Stimulated activated CD4-positive, alpha-beta T cell treated with anti-CD3 and anti-CD28 coated beads, Interleukin-2, amount 100 ng/mL, for 48 hours (primary cell): ENCODE results near the gene KRTAP16-1.

ENCODE experiments used
- DNase-seq, 2 donors: peaks; one replicate each; pipeline ENCODE4 v3.0.0-alpha.2; 2020

Gene KRTAP16-1

DNA sequence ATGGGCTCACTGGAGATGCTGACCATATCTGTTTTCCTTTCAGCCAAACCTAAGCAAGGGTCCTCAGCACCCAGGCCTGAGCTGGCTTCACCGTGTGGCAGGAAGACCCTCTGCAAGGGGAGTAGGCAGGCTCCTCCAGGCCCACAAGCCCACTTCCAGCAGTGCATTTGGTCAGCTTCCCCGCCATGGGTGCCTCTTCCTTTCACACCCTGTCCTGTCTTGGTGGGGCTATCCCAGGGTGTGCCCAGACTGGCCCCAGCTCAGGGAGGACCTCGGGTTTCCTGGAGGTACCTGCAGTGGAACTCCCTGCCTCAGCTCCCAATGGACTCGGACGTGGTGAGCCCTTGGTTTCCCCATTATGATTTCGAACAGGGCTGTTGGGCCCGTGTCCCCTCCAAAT is 19.1 kb upstream of the KRTAP16-1 start:
- DNase-seq, result no peak

DNA sequence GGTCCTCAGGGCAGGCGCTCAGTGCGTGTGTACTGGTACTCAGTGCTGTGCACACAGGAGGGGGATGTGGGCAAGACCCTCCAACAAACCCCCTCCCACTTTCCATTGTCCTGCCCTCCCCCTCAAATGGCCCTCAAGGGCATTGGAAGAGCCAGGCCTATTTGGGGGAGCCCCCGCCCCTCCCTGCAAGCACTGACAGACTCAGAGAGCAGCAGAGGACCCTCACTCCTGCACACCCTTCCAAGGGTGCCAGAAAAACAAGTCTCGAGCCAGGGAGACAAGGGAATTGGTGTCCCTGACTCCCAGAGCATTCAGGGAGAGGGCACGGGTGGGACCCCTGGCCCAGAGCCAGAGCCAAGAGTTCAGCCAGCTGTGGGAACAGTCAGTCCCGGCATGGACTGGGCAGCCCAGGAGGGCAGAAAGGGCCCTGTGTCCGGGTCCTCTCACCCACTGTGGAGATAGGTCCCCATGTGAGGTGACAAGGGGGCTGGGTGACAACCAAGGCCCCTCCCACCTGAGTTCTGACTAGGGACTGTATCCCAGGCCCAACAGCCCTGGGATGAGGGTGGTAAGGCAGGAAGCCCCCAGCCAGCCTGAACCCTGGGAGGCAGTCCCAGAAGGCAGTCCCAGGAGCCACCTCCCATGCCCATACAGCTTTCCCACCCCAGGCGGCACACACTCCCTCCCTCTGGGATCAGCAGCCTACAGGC is 18.5 kb upstream of the KRTAP16-1 start:
- no peak for DNase-seq

DNA sequence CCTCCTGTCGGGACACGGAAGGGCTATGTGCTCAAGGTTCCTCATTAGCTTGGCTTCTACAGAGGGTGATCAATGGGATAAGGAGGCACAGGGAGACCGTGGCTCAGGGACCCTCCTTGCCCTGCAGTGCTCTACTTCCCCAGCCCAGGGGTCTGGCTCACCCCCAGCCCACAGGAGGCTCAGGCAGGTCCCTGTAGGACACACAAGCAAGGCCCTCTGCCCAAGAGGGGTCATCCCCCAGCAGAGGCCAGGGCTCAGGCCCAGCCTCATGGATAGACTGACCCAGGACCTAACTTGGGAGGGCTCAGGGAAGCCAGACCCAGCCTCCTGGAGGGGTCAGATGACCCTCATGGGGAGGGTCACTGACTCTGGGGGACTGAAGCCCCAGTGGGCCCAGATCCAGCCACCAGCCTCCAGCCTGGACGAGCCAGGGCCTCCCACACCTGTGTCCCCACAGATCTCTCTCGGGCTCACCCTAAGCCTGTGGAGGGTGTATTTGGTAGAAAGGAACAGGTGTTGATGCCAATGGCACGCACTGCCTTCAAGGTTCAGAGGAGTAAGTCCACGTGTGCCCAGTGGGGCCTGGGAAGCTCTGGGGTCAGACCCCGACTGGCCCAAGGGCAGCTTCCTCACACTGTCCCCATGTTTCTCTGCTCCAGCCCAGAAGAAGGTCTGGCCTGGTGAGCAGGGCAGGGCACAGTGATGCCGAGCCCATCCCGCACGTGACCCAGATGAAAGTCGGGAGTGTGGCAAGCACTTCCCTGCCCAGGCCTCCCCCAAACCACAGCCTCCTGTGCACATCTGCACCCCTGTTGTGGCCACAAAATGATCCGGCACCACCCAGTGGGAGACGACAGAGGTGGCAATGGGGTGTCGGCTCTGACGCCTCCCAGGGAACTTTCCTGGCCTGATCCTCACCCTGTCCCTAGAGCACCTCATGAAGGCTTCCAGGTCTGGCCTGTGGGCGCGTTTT is 17.4 kb upstream of the KRTAP16-1 start:
- DNase-seq, result no peak

DNA sequence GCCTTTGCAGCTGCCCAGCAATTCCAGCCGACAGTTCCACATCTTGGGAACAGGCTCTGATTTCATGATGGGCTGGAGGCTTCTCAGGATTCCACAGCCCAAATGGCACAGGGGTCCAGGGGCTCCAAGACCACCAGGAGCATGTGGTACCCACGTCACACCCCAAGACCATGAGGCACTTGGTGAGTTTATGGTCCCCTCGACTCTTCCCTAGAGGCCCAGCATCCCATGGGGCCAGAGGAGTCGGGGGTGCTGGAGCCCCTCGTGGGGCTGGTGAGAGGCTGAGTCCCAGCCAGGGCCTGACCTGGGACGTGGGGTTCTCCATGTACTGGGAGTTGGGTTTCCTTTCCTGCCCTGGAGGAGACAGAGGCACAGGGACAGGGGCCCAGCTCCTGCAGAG is 16.5 kb upstream of the KRTAP16-1 start:
- DNase-seq, result no peak

DNA sequence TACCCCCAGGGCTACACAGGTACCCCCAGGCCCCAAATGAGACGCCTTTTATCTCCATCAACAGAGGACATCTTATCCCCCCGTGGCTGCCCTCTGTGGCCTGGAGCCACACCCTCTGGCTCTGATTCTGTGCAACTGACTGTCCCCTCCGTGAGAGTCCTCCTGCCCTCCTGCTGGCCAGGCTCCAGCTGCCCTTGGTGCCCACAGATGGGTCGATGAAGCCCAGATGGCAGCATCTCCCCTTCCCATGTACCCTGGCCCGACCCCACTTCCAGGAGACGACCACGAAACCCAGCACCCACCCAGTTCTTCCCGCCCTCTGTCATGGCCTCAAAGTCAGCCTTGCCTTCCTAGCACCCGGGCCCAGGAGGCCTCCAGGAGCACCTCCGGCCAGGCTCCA is 16.0 kb upstream of the KRTAP16-1 start:
- no peak for DNase-seq

DNA sequence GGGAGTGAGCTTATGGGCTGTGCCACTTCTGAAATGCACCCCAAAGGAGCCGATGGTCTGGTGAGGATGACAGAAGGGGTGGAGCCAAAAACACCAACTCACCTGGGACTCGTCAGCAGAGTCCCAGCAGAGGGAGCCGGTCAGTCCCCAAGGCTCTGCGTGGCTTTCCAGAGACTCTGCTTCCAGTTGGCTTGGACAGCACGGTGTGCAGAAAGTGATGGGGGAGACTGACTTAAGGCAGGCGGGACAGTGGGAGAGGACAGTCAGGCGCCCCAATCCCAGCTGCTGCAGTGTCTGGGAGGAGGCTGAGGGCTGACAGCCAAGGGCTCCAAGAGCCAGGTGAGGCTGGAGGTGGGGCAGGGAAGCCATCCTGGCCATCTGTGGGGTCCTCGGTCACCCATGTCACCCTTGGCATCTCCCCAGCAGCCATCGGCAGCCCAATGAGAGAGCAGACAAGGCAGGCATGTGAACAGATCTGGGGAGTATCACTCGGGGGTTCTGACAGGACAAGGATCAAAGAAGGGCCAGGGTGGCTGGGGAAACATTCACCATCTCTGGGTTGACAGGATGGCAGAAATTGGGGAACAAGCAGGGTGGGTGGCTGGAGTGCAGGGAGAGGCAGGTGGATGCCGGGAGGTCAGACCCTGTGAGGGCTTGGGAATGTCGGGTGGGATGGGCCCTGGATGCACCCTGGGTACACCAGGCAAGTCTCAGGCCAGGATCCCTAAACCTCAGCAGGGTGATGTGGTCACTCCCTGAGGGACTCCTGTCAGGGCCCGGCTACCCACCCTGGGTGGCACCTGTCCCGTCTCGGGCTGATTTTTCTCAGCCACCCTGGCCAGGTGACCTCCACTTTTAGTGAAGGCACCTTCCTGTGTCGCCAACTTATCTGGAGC is 15.3 kb upstream of the KRTAP16-1 start:
- DNase-seq, result no peak

DNA sequence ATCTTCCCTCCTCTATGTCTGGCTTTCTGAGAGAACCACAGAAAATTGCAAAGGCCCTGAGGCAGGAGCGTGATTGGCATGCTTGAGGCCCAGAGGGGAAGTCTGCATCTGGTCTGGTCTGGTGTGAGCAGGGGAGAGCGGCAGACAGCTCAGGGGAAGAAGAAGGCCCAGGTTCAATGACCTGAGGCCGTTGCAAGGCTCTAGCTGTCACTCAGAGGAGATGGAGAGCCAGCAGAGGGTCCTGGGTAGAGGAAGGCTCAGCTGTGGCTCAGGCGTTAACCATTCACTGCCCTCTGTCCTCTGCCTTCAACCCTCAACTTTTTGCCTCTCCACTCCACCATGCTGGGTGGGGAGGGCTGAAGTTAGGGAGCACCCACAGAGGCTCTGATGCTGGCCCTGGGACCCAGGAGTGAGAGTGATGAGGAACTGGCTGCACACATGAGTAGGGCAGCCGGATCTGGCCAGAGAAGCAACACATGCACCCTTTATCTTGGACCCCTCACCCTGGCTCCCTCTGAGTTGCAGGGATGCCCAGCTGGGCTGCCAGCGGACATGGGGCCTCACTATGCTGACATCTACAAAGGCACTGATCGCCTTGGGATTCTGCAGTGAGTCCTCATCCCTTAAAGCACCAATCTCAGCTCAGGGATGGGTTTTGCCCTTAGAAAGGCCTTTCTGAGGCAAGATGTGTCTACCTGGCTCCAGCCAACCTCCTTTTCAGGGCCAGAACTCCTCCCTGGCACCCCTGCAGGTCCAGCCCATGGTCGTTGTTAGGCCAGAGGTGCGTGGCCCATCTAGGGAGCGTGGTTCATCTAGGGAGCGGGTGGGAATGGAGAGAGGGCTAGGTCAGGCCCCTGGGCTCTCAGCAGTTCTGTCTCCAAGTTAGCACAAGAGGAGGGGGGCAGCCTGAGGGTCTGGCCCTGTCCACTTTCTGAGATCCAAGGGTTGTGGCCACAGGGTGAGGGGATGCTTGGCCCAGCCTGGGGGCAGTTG is 14.1 kb upstream of the KRTAP16-1 start:
- DNase-seq, result no peak

DNA sequence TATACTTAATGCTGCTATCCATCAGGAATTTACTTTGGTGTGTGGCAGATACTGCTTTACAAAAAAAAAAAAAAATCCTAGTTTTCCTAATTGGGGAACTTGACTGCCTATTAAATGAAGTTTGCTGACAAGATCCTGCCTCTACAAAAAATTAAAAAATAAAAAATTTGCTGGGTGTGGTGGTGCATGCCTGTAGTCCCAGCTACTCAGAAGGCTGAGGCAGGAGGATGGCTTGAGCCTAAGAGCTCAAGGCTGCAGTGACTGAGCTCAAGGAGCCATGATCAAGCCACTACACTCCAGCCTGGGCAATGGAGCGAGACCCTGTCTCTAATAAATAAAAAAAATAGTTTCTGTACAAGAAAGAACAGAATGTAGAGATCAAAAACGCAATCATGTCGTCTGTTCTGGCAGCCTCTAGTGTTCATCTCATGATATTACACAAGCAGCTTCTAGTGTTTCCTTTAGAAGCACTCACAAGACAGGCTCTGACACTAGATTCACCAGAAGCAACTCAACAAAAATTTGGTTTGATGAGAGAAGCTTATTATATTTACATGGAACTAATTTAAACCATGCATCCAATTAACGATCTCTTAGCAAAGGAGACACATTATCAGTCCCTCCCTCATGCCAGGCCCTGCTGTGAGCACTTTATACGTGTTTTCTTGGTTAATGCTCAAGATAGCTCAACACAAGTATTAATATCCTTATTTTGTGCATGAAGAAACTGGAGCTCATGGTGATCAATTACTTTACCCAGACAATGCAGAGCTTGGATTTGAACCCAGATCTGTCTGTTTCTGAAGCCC is 13.2 kb upstream of the KRTAP16-1 start:
- no peak for DNase-seq

DNA sequence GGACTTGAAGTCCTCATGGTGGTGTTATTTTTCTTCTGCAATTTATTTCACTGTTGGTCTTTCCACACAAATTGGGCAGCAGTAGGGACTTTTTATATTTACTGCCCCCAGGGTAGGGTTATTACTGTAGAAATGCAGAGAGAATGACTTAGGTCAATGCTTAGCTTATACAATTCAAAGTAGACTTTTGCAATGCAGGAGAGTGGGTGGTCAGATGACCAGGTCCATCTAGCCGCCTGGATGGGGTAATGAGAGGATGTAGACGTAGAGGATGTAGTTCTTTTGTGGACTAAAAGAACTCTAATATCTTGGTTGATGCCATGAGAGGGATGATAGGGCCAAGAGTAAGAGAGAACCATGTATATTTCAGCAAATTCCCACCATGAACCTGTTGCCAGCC is 9.1 kb upstream of the KRTAP16-1 start:
- DNase-seq, result no peak

DNA sequence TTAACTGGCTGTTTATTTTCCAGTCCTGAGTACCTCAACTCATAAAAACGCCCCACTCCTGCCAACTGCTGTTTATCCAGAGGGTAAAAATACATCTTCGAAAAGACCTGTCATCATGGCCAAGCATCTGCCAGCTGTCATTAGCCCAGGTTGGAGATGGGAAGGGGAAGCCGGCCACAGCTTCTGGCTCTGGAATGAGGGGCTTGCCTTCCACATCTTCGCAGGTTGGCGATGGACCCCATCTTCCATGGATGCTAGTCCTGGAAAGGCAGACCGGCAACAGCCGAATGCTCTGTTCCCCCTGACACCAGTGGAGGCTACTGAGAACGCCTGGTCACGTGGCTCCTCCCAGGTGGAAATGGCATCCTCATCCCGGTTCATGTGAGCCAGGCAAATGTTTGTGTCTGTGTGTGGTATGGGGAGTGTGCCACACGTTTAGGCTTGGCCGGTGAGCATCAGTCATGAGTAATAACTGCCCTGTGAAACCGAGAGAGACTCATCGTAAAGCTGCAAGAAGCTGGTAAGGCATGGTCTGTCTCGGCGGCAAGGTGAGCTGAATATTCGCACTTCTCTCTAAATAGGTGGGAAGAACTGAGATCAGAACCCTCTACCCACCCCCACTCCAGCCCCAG is 6.8 kb upstream of the KRTAP16-1 start:
- DNase-seq, result no peak

- no peak for DNase-seq
These were observed 6.2 kb upstream of the KRTAP16-1 start, which contains the start of gene KRTAP17-1 for GRCh38 chr17:41315204-41315794. KRTAP17-1 (minus strand) TSS chr17:41315710; CDS start chr17:41315650, 60 bp downstream.

DNA sequence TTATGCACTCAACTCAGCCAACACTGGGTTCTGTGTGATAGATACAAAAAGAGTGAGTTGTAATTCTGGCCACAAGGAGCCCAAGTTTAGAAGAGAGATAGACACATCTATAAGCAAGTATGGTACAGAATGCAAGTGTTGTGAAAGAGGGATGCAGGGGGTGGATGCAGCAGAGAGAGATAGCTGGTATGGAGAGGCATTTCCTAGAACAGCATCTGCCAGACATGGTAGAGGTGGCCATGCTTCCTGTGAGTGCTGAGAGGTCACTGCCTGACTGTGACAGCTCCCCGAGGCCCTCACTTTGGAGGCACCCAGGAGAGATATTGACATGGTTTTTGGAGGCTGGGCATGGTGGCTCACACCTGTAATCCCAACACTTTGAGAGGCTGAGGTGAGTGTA is 2.0 kb upstream of the KRTAP16-1 start:
- no peak for DNase-seq

GRCh38 chr17:41308251-41308917 is 725 bp downstream of the KRTAP16-1 start:
- DNase-seq, result peak; percentile 26 to 30

DNA sequence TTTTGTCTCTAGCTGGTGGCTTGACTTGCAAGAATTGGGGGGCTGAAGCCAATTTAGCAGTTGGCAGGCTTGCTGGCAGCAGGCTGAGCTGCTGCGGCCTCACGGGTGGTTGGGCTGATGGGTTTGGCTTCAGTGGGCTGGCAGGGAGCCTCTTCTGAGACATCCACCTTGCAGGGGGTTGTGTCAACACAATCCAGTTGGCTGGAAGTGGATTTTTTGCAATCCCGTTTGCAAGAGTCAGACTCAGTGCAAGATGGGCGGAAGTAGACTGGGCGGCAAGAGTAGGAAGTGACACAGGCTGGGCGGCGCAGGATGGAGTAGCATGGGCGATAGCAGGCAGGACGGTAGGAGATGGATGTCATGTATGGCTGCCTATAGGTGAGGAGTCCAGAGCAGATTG is 1.5 kb downstream of the KRTAP16-1 start:
- DNase-seq, result no peak

GRCh38 chr17:41304091-41304490 is 5.0 kb downstream of the KRTAP16-1 start:
- DNase-seq, result no peak

DNA sequence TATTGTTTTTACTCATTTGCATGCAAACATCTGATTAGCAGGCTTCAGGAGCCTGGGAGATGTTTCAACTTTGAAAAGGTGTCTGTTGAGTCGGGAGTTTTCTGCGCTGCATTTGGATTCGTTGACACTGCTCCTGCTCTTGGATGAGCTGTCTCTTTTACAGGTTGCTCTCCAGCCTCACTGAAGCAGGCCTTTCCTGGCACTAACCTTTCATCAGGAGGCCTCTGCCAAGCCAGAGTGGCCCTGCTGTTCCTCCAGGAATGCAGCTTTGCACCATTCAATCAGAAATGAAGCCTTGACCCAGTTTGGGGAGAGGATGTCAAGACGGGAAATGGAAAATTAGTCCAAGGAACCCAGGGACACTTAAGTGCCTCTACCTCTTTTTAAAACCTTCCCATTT is 6.1 kb downstream of the KRTAP16-1 start:
- DNase-seq, result no peak

DNA sequence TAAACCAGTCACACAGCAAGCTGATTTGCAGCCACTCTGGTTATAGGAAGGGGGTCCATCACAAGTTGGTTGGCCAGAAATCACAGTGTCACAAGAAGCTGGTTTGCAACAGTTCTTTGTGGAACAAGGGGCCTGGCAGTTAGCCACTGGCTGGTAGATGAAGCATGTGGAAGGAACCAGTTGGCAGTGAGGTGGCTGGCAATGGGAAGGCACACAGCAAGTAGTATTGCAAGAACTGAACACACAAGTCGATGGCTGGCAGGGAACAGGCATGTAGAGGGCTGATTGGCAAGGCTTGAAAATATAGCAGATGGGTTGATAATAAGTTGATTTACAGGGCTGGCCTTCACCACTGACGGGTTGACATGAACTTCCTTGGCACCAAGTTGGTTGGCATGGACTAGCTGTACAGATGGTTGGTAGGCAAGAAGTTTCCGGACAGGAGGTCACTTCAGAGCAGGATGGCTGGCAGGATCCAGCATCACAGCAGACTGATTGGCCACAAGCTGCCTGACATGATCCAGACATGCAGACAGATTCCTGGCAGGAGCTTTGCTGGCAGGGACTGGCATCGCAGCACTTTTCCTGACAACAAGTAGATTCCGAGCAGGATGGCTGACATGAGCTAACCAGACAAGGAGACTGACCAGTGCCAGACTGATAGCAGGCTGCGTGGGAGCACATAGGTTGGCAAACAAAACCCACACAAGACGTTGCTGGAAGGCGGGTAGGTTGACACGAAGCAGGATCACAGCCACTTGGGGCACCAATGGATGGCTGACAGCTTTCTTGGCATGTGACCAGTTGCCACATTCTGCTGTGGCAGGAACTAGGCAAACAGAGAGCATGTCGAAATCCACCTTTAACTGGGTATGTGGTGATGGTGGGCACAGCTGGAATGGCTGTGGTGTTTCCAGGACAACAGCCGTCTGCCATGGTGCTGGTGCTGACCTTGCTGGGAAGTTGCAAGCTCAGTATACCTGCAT is 6.9 kb downstream of the KRTAP16-1 start, which contains the start of gene KRTAP29-1:
KRTAP29-1 (minus strand) TSS at position 936 of the 986 bp plus-strand sequence; CDS start at position 936, 0 bp downstream.
- DNase-seq, result no peak
